ENCODE data around the gene SNX27. TPM values are rescaled to one million over a fixed set of nuclear protein-coding genes. Genes with fewer than 3 reads are reported as not detected.

SNX27 gene
- total RNA-seq, 1 experiment from 2014 or later, result 56.0 TPM

- ChIA-PET POLR2A (interaction anchor here (1.3 kb wide), 1 partner anchor 46 kb away, joined by 3 read pairs; the partner anchor contains the start of gene TUFT1), CTCF (interaction anchor here (1.8 kb wide), 1 partner anchor 8 kb away, joined by 5 read pairs; no protein-coding TSS in a partner anchor)
- no peak for ATAC-seq
- Mint-ChIP-seq H3K36me3 (peaks cover 5% of the 10 kb centered on the region; the same call in 1 of the 2 replicates), H3K4me1 (peaks cover 4% of the 10 kb centered on the region), H3K27ac (no peak overlapping the region), H3K4me3 (no peak overlapping the region), H3K9me3 (peaks cover 6% of the 10 kb centered on the region), H3K27me3 (ENCODE audit: low read depth) (no peaks in the 10 kb centered on the region)
- TF ChIP-seq MYBL2 (CRISPR knock-in tag; IDR thresholded peaks at IDR 0.05), result no peak
- no peak for TF ChIP-seq CTCF (IDR thresholded peaks at IDR 0.05)
- no peak for TF ChIP-seq JUN (CRISPR knock-in tag; IDR thresholded peaks at IDR 0.05)
- no peak for TF ChIP-seq MXD4 (CRISPR knock-in tag; IDR thresholded peaks at IDR 0.05; ENCODE audit: borderline replicate concordance)
- no peak for TF ChIP-seq ELF4 (CRISPR knock-in tag; IDR thresholded peaks at IDR 0.05; ENCODE audit: low read depth)
- no peak for TF ChIP-seq NR3C1 (CRISPR knock-in tag; conservative IDR thresholded peaks at IDR 0.05; ENCODE audit: low read depth)
- TF ChIP-seq CREM (CRISPR knock-in tag; IDR thresholded peaks at IDR 0.05), result no peak
- no peak for TF ChIP-seq IRF2 (CRISPR knock-in tag; IDR thresholded peaks at IDR 0.05; ENCODE audit: borderline replicate concordance, low read depth)
- no peak for TF ChIP-seq ZNF396 (CRISPR knock-in tag; IDR thresholded peaks at IDR 0.05; ENCODE audit: borderline replicate concordance)
- TF ChIP-seq E2F5 (CRISPR knock-in tag; IDR thresholded peaks at IDR 0.05), result no peak
- no peak for TF ChIP-seq NR1H2 (CRISPR knock-in tag; IDR thresholded peaks at IDR 0.05)
- DNase-seq (ENCODE audit: low spot score), result no peak
These were observed 26.2 kb upstream of the SNX27 start for GRCh38 chr1:151585622-151586021.

DNA sequence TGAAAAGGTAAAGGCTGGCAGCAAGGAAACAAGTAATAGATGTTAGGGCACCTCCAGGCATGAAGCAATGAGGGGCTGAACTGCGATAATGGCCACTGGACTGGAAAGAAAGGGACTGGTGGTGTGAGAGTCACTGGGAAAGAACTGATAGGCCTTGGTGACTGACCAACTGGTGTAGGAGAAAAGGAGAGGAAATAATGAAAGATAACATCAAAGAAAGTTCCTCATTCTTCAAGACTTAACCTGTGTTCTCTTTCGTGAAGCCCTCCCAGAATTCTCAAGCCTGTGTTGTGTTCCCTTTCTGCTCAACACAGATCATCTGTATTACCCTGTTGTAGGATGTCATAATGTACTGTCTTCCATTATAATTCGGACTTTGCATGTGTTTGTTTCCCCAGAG is 20.9 kb upstream of the SNX27 start:
- Mint-ChIP-seq H3K4me3 (no peak overlapping the region), H3K27ac (no peak overlapping the region), H3K36me3 (peaks cover 9% of the 10 kb centered on the region; the same call in 1 of the 2 replicates), H3K4me1 (peaks cover 14% of the 10 kb centered on the region), H3K27me3 (ENCODE audit: low read depth) (peaks cover 7% of the 10 kb centered on the region), H3K9me3 (peaks cover 19% of the 10 kb centered on the region)
- POLR2A ChIA-PET, result no interaction called here
- CTCF ChIA-PET, result no interaction called here
- no peak for DNase-seq (ENCODE audit: low spot score)
- no peak for ATAC-seq
- no peak for TF ChIP-seq ZNF396 (CRISPR knock-in tag; IDR thresholded peaks at IDR 0.05; ENCODE audit: borderline replicate concordance)
- no peak for TF ChIP-seq SMAD4 (CRISPR knock-in tag; IDR thresholded peaks at IDR 0.05)
- TF ChIP-seq NR2C2 (CRISPR knock-in tag; IDR thresholded peaks at IDR 0.05), result no peak
- TF ChIP-seq, protein P1, sequence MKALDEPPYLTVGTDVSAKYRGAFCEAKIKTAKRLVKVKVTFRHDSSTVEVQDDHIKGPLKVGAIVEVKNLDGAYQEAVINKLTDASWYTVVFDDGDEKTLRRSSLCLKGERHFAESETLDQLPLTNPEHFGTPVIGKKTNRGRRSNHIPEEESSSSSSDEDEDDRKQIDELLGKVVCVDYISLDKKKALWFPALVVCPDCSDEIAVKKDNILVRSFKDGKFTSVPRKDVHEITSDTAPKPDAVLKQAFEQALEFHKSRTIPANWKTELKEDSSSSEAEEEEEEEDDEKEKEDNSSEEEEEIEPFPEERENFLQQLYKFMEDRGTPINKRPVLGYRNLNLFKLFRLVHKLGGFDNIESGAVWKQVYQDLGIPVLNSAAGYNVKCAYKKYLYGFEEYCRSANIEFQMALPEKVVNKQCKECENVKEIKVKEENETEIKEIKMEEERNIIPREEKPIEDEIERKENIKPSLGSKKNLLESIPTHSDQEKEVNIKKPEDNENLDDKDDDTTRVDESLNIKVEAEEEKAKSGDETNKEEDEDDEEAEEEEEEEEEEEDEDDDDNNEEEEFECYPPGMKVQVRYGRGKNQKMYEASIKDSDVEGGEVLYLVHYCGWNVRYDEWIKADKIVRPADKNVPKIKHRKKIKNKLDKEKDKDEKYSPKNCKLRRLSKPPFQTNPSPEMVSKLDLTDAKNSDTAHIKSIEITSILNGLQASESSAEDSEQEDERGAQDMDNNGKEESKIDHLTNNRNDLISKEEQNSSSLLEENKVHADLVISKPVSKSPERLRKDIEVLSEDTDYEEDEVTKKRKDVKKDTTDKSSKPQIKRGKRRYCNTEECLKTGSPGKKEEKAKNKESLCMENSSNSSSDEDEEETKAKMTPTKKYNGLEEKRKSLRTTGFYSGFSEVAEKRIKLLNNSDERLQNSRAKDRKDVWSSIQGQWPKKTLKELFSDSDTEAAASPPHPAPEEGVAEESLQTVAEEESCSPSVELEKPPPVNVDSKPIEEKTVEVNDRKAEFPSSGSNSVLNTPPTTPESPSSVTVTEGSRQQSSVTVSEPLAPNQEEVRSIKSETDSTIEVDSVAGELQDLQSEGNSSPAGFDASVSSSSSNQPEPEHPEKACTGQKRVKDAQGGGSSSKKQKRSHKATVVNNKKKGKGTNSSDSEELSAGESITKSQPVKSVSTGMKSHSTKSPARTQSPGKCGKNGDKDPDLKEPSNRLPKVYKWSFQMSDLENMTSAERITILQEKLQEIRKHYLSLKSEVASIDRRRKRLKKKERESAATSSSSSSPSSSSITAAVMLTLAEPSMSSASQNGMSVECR (CRISPR knock-in tag; IDR thresholded peaks at IDR 0.05; ENCODE audit: borderline replicate concordance), result no peak
- TF ChIP-seq, protein P2, sequence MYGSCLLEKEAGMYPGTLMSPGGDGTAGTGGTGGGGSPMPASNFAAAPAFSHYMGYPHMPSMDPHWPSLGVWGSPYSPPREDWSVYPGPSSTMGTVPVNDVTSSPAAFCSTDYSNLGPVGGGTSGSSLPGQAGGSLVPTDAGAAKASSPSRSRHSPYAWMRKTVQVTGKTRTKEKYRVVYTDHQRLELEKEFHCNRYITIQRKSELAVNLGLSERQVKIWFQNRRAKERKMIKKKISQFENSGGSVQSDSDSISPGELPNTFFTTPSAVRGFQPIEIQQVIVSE (CRISPR knock-in tag; IDR thresholded peaks at IDR 0.05; ENCODE audit: borderline replicate concordance), result no peak
- TF ChIP-seq, protein P3, sequence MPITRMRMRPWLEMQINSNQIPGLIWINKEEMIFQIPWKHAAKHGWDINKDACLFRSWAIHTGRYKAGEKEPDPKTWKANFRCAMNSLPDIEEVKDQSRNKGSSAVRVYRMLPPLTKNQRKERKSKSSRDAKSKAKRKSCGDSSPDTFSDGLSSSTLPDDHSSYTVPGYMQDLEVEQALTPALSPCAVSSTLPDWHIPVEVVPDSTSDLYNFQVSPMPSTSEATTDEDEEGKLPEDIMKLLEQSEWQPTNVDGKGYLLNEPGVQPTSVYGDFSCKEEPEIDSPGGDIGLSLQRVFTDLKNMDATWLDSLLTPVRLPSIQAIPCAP (CRISPR knock-in tag; IDR thresholded peaks at IDR 0.05), result no peak
- no peak for TF ChIP-seq ZNF121 (CRISPR knock-in tag; IDR thresholded peaks at IDR 0.05)
- TF ChIP-seq, protein P4, sequence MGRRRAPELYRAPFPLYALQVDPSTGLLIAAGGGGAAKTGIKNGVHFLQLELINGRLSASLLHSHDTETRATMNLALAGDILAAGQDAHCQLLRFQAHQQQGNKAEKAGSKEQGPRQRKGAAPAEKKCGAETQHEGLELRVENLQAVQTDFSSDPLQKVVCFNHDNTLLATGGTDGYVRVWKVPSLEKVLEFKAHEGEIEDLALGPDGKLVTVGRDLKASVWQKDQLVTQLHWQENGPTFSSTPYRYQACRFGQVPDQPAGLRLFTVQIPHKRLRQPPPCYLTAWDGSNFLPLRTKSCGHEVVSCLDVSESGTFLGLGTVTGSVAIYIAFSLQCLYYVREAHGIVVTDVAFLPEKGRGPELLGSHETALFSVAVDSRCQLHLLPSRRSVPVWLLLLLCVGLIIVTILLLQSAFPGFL (CRISPR knock-in tag; IDR thresholded peaks at IDR 0.05; ENCODE audit: borderline replicate concordance), result no peak
- no peak for TF ChIP-seq NR3C1 (CRISPR knock-in tag; conservative IDR thresholded peaks at IDR 0.05; ENCODE audit: low read depth)
- TF ChIP-seq, protein P5, sequence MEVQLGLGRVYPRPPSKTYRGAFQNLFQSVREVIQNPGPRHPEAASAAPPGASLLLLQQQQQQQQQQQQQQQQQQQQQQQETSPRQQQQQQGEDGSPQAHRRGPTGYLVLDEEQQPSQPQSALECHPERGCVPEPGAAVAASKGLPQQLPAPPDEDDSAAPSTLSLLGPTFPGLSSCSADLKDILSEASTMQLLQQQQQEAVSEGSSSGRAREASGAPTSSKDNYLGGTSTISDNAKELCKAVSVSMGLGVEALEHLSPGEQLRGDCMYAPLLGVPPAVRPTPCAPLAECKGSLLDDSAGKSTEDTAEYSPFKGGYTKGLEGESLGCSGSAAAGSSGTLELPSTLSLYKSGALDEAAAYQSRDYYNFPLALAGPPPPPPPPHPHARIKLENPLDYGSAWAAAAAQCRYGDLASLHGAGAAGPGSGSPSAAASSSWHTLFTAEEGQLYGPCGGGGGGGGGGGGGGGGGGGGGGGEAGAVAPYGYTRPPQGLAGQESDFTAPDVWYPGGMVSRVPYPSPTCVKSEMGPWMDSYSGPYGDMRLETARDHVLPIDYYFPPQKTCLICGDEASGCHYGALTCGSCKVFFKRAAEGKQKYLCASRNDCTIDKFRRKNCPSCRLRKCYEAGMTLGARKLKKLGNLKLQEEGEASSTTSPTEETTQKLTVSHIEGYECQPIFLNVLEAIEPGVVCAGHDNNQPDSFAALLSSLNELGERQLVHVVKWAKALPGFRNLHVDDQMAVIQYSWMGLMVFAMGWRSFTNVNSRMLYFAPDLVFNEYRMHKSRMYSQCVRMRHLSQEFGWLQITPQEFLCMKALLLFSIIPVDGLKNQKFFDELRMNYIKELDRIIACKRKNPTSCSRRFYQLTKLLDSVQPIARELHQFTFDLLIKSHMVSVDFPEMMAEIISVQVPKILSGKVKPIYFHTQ (CRISPR knock-in tag; IDR thresholded peaks at IDR 0.05), result no peak

All from WTC11 (cell line).